A673 (cell line): ENCODE data around the gene MYBL2. TPM values are rescaled to one million over a fixed set of nuclear protein-coding genes. Genes with fewer than 3 reads are reported as not detected.

ENCODE experiments used
- BruUV-seq: library from RNA; stranded (reverse); fragments of 400-500 nt; replicated peaks from 2 replicates; lab custom pipeline; 2021; lab: Mats Ljungman, UMichigan
- CTCF ChIA-PET: fragments of 300-600 bp; sonication (Branson Sonifier 250); formaldehyde crosslinking; loops from one replicate; lab custom pipeline; 2022; ENCODE audit warnings: antibody characterized with exemption; lab: Charles Lee
- POLR2A ChIA-PET: fragments of 300-600 bp; sonication (Branson Sonifier 250); formaldehyde crosslinking; loops from one replicate; lab custom pipeline; 2022; ENCODE audit warnings: antibody characterized with exemption; ENCODE audit not compliant: low non-redundant PET; lab: Charles Lee
- DNase-seq: peaks from one replicate; pipeline ENCODE4 v3.0.0-alpha.2; 2015; ENCODE audit warnings: low spot score
- H3K27ac ChIP-seq: fragments of 200-600 bp; sonication (generic); 2 replicates; pipeline ENCODE4 v1.5.1; 2016; ENCODE audit warnings: mixed run types, low read depth, mild to moderate bottlenecking, mixed read lengths, antibody characterized with exemption, low read length; ENCODE audit not compliant: poor library complexity, severe bottlenecking
- H3K27me3 ChIP-seq: fragments of 200-600 bp; sonication (generic); replicated peaks from 2 replicates; pipeline ENCODE4 v1.6.1; 2017; ENCODE audit warnings: mixed run types, low read depth, mild to moderate bottlenecking, mixed read lengths, antibody characterized with exemption, low read length; ENCODE audit not compliant: insufficient read depth, poor library complexity
- H3K36me3 ChIP-seq: fragments of 200-600 bp; sonication (generic); 2 replicates; pipeline ENCODE4 v1.6.1; 2016; ENCODE audit warnings: mixed run types, mild to moderate bottlenecking, mixed read lengths, antibody characterized with exemption, low read length; ENCODE audit not compliant: insufficient read depth, poor library complexity, severe bottlenecking
- H3K4me1 ChIP-seq: fragments of 200-600 bp; sonication (generic); 2 replicates; pipeline ENCODE4 v1.6.1; 2017; ENCODE audit warnings: mixed run types, mild to moderate bottlenecking, mixed read lengths, antibody characterized with exemption, low read length; ENCODE audit not compliant: insufficient read depth, poor library complexity, severe bottlenecking
- H3K4me3 ChIP-seq: fragments of 200-600 bp; sonication (generic); 2 replicates; pipeline ENCODE4 v1.5.1; 2016; ENCODE audit warnings: low read depth, mixed run types, mild to moderate bottlenecking, mixed read lengths, low read length; ENCODE audit not compliant: poor library complexity, severe bottlenecking
- H3K9me3 ChIP-seq: fragments of 200-600 bp; sonication (generic); 2 replicates; pipeline ENCODE4 v1.6.1; 2016; ENCODE audit warnings: mixed run types, low read depth, mild to moderate bottlenecking, mixed read lengths, antibody characterized with exemption, low read length; ENCODE audit not compliant: poor library complexity, severe bottlenecking
- CTCF ChIP-seq: fragments of 300-800, 200-600 bp; sonication (generic); conservative IDR thresholded peaks from 2 replicates; pipeline ENCODE4 v1.5.1; 2017; ENCODE audit warnings: low read depth, mild to moderate bottlenecking, antibody characterized with exemption, low read length, moderate library complexity, mixed read lengths
- EZH2 ChIP-seq: fragments of 200-600 bp; sonication (generic); IDR thresholded peaks from 2 replicates; pipeline ENCODE4 v1.6.1; 2017; ENCODE audit warnings: borderline replicate concordance, low read depth, mild to moderate bottlenecking, mixed read lengths, antibody characterized with exemption, low read length; ENCODE audit not compliant: poor library complexity, severe bottlenecking
- intact Hi-C: fragments of 100-400 bp; cut with micrococcal nuclease; formaldehyde crosslinking; loops from one replicate; pipeline ENCODE4 v1.10.0; 2022; ENCODE audit not compliant: unreplicated experiment
- total RNA-seq: library from RNA; stranded (reverse); gene quantifications from 2 replicates; pipeline ENCODE4 v1.2.3, GENCODE V29; 2021

Gene MYBL2
- total RNA-seq, 1 experiment from 2014 or later: 256 TPM

GRCh38 chr20:43702502-43702901 is 35.6 kb downstream of the MYBL2 start:
- intact Hi-C loops: no loop called here
- no peak overlapping the region for H3K4me3 ChIP-seq
- H3K9me3 ChIP-seq: no peaks in the 10 kb centered on the region
- H3K27ac ChIP-seq: no peak overlapping the region
- no peak for DNase-seq
- TF ChIP-seq EZH2: no peak
- no peak for TF ChIP-seq CTCF
- ChIA-PET POLR2A (no interaction called here), CTCF (no interaction called here)
- no TSS peak for BruUV-seq
- H3K27me3 ChIP-seq: no peaks in the 10 kb centered on the region
- H3K36me3 ChIP-seq: peaks cover 71% of the 10 kb centered on the region
- H3K4me1 ChIP-seq: no peaks in the 10 kb centered on the region

GRCh38 chr20:43710370-43711044 is 43.6 kb downstream of the MYBL2 start:
- Histone ChIP-seq H3K9me3 (no peaks in the 10 kb centered on the region), H3K27ac (no peak overlapping the region), H3K4me1 (no peaks in the 10 kb centered on the region), H3K4me3 (no peak overlapping the region), H3K27me3 (no peaks in the 10 kb centered on the region), H3K36me3 (peaks cover 71% of the 10 kb centered on the region)
- TF ChIP-seq CTCF: no peak
- TF ChIP-seq EZH2: no peak
- intact Hi-C loops: no loop called here
- ChIA-PET POLR2A (no interaction called here), CTCF (no interaction called here)
- no peak for DNase-seq
- no TSS peak for BruUV-seq

- Histone ChIP-seq H3K4me1 (no peaks in the 10 kb centered on the region), H3K9me3 (no peaks in the 10 kb centered on the region), H3K27me3 (no peaks in the 10 kb centered on the region), H3K4me3 (no peak overlapping the region), H3K27ac (no peak overlapping the region), H3K36me3 (peaks cover 71% of the 10 kb centered on the region)
- BruUV-seq: no TSS peak
- POLR2A ChIA-PET: no interaction called here
- no peak for DNase-seq
- no peak for TF ChIP-seq EZH2
- CTCF ChIA-PET: no interaction called here
- intact Hi-C loops: no loop called here
These were observed 44.3 kb downstream of the MYBL2 start for GRCh38 chr20:43711098-43711654.
